Natural killer cell (primary cell): ENCODE results near the gene ZMIZ2. TPM values are rescaled to one million over a fixed set of nuclear protein-coding genes. Genes with fewer than 3 reads are reported as not detected.

Experiments
- ATAC-seq, 3 donors: fragments of 150-1000 bp in 2 of 3; fragments of 200-7000 bp in 1 of 3; cut with Tn5 transposase; 1 replicate in 1 of 3; 2 replicates in 2 of 3; pipeline ENCODE4 v1.10.0; 2021; ENCODE audit warnings: mild to moderate bottlenecking in 2 of 3, moderate library complexity in 2 of 3
- DNase-seq, 2 donors: peaks; one replicate each; pipeline versions ENCODE4 v3.0.0 to v3.0.0-alpha.2; 2013 to 2021; ENCODE audit warnings: mixed read lengths in 1 of 2
- H3K27ac ChIP-seq: one replicate; pipeline ENCODE4 v1.5.1; 2013; ENCODE audit warnings: mild to moderate bottlenecking, low read length
- H3K27me3 ChIP-seq: one replicate; pipeline ENCODE4 v1.6.1; 2013; ENCODE audit warnings: low read length; ENCODE audit not compliant: control insufficient read depth, insufficient read depth
- H3K36me3 ChIP-seq: one replicate; pipeline ENCODE4 v1.6.1; 2013; ENCODE audit warnings: low read length; ENCODE audit not compliant: control insufficient read depth, insufficient read depth
- H3K4me1 ChIP-seq: one replicate; pipeline ENCODE4 v1.6.1; 2013; ENCODE audit warnings: low read length; ENCODE audit not compliant: control insufficient read depth, insufficient read depth
- H3K4me3 ChIP-seq: one replicate; pipeline ENCODE4 v1.5.1; 2013; ENCODE audit warnings: low read length
- H3K9me3 ChIP-seq: one replicate; pipeline ENCODE4 v1.6.1; 2013; ENCODE audit warnings: low read length; ENCODE audit not compliant: control insufficient read depth, insufficient read depth
- H3K27ac Mint-ChIP-seq, 2 donors: one replicate each; pipeline ENCODE4 v1.8.0; 2022; ENCODE audit warnings: mild to moderate bottlenecking in 2 of 2, mixed read lengths in 2 of 2, moderate library complexity in 1 of 2
- H3K27me3 Mint-ChIP-seq, 2 donors: one replicate each; pipeline ENCODE4 v1.8.0; 2022; ENCODE audit warnings: low read depth in 2 of 2, mixed read lengths in 2 of 2
- H3K36me3 Mint-ChIP-seq: one replicate; pipeline ENCODE4 v1.8.0; 2022; ENCODE audit warnings: mixed read lengths
- H3K4me1 Mint-ChIP-seq, 2 donors: one replicate each; pipeline ENCODE4 v1.8.0; 2022; ENCODE audit warnings: mixed read lengths in 2 of 2
- H3K4me3 Mint-ChIP-seq: one replicate; pipeline ENCODE4 v1.8.0; 2022; ENCODE audit warnings: mild to moderate bottlenecking, moderate library complexity, mixed read lengths
- H3K9me3 Mint-ChIP-seq, 2 donors: one replicate each; pipeline ENCODE4 v1.8.0; 2022; ENCODE audit warnings: mixed read lengths in 2 of 2
- CTCF ChIP-seq: fragments of 200-600 bp; IDR thresholded peaks from one replicate; pipeline ENCODE4 v1.8.0; 2022; ENCODE audit warnings: antibody characterized with exemption
- WGBS: methylation state at CpG from one replicate; pipeline ENCODE4 v1.1.7; 2013; ENCODE audit warnings: missing lambda C conversion rate; ENCODE audit not compliant: insufficient coverage; 5-methylcytosine and 5-hydroxymethylcytosine counted together
- intact Hi-C: fragments of 100-400 bp; cut with micrococcal nuclease; formaldehyde crosslinking; loops from one replicate; pipeline ENCODE4 v1.14.2; 2022
- total RNA-seq, 4 donors: library from RNA; stranded (reverse); fragments of 120-200 nt in 1 of 4; gene quantifications; one replicate each; pipeline versions ENCODE4 v1.2.3 to v1.2.4, GENCODE V29; 2013 to 2022

Gene ZMIZ2
- total RNA-seq, 3 donors from 2014 or later (not counting 1 experiment from before 2014, with no cell fraction given), result 152 to 170 (median 167) TPM

DNA sequence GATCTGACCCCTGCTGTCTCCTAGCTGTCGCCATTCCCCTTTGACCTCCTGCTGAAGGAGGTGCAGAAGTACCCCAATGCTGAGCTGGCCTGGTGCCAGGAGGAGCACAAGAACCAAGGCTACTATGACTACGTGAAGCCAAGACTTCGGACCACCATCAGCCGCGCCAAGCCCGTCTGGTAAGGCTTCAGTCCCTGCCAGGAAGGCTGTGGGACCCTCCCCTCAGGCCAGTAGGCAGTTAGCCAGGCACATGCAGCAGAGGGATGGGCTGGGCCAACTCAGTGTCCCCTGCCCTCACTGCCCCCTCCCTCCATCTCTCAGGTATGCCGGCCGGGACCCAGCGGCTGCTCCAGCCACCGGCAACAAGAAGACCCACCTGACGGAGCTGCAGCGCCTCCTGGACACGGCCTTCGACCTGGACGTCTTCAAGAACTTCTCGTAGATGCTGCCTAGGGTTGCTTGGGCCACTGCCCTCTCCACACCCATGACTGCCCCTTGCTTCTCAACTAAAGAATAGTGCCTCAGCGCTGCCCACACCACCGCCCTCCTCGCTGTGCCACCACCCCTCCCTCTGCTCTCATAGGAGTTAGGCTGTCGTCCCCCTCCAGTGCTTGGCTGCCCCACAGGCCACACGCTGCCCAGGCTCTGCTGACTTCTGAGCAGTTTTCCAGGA lies 41.0 kb upstream of the ZMIZ2 start:
- no peak overlapping the region for H3K27ac ChIP-seq
- 99% methylated on average over 21 of the region's 21 CpGs for WGBS
- H3K9me3 Mint-ChIP-seq, result no peaks in the 10 kb centered on the region
- no peak overlapping the region for H3K27ac Mint-ChIP-seq
- H3K4me1 Mint-ChIP-seq, result peaks cover 6 to 10% of the 10 kb centered on the region in 2 donors
- H3K36me3 Mint-ChIP-seq, result no peaks in the 10 kb centered on the region
- no peaks in the 10 kb centered on the region for H3K27me3 ChIP-seq
- intact Hi-C loops, result no loop called here
- peaks cover 30% of the 10 kb centered on the region for H3K36me3 ChIP-seq
- H3K4me3 ChIP-seq, result no peak overlapping the region
- no peak for DNase-seq
- no peaks in the 10 kb centered on the region for H3K9me3 ChIP-seq
- H3K27me3 Mint-ChIP-seq, result no peaks in the 10 kb centered on the region
- ATAC-seq, result no peak
- peaks cover 11% of the 10 kb centered on the region for H3K4me1 ChIP-seq
- H3K4me3 Mint-ChIP-seq, result no peak overlapping the region
- TF ChIP-seq CTCF, result no peak

DNA sequence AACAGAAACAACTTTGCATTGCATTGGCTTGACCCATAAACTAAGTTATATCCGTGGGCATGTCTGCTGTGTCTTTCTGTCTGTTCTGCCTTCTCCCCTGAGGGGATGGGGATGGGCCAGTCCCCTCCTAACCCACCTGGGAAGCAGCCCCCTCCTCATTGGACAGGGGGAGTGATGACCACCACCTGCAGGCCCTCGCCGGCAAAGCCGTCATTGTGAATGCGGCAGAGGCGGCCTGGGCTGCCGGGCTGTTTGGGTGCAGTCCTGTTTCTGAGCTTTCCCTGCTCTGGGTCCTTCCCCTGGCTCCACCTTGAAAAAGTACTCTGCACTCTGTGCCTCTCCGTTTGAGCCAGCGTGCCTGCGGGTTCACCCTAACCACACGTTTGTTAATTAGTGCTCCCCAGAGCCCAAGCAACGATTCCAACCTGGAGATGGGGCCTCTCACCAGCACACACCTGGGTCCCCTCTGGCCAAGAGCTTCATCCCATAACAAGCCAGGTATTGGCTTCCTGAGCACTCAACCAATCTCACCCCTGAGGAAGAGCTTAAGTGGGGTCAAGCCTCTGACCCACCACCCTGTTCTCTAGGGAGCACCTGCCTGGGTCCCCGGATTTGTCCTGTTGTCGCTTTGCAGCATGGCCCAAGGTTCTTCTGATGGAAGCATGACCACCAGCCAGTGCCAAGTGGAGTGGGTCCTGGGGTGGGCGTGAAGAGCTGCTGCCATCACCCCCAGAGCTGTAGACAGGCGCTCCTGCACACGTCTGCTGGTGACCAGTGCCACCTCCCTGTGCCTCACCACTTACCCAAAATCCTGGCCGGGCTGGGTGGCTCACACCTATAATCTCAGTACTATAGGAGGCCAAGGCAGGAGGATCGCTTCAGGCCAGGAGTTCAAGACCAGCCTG lies 39.4 kb upstream of the ZMIZ2 start:
- WGBS, result 94% methylated on average over 19 of the region's 19 CpGs
- DNase-seq, result no peak
- intact Hi-C loops, result no loop called here
- H3K9me3 Mint-ChIP-seq, result no peaks in the 10 kb centered on the region
- no peaks in the 10 kb centered on the region for H3K27me3 ChIP-seq
- H3K4me1 Mint-ChIP-seq, result peaks cover 6 to 10% of the 10 kb centered on the region in 2 donors
- H3K9me3 ChIP-seq, result no peaks in the 10 kb centered on the region
- ATAC-seq, result no peak
- H3K27ac Mint-ChIP-seq, result peak overlapping the region in 1 of 2 donors; percentile 36
- TF ChIP-seq CTCF, result no peak
- H3K4me1 ChIP-seq, result peaks cover 11% of the 10 kb centered on the region
- no peak overlapping the region for H3K4me3 ChIP-seq
- H3K27ac ChIP-seq, result no peak overlapping the region
- H3K27me3 Mint-ChIP-seq, result no peaks in the 10 kb centered on the region
- H3K36me3 Mint-ChIP-seq, result no peaks in the 10 kb centered on the region
- H3K4me3 Mint-ChIP-seq, result no peak overlapping the region
- peaks cover 26% of the 10 kb centered on the region for H3K36me3 ChIP-seq

- peaks cover 11% of the 10 kb centered on the region for H3K4me1 ChIP-seq
- peaks cover 6 to 10% of the 10 kb centered on the region in 2 donors for H3K4me1 Mint-ChIP-seq
- 94% methylated on average over 10 of the region's 10 CpGs for WGBS
- no peaks in the 10 kb centered on the region for H3K27me3 Mint-ChIP-seq
- H3K36me3 ChIP-seq, result peaks cover 26% of the 10 kb centered on the region
- no peak for ATAC-seq
- DNase-seq, result no peak
- intact Hi-C loops, result no loop called here
- H3K9me3 Mint-ChIP-seq, result no peaks in the 10 kb centered on the region
- no peaks in the 10 kb centered on the region for H3K9me3 ChIP-seq
- no peak overlapping the region for H3K4me3 Mint-ChIP-seq
- H3K36me3 Mint-ChIP-seq, result no peaks in the 10 kb centered on the region
- H3K4me3 ChIP-seq, result no peak overlapping the region
- no peak for TF ChIP-seq CTCF
- peak overlapping the region in 1 of 2 donors; percentile 37 for H3K27ac Mint-ChIP-seq
- no peaks in the 10 kb centered on the region for H3K27me3 ChIP-seq
- no peak overlapping the region for H3K27ac ChIP-seq
Measured at GRCh38 chr7:44709945-44710596, 38.6 kb upstream of the ZMIZ2 start.
